Mesendoderm (in vitro differentiated cells): Measurements from ENCODE around the gene CABP4.
A peak's percentile ranks its signal among the peaks of the same experiment; 100 is the strongest.

Experiments
- DNase-seq: peaks from one replicate; pipeline ENCODE4 v3.0.0; 2013
- H2AK5ac ChIP-seq: 2 replicates; pipeline ENCODE4 v1.6.1; 2013; ENCODE audit warnings: low read length, inconsistent platforms
- H2BK120ac ChIP-seq: 2 replicates; pipeline ENCODE4 v1.6.1; 2013; ENCODE audit warnings: low read depth, mild to moderate bottlenecking, low read length, moderate library complexity, mixed read lengths
- H2BK15ac ChIP-seq: replicated peaks from 2 replicates; pipeline ENCODE4 v1.6.1; 2013; ENCODE audit warnings: low read depth, mild to moderate bottlenecking, moderate library complexity
- H2BK5ac ChIP-seq: 2 replicates; pipeline ENCODE4 v1.6.1; 2013; ENCODE audit warnings: low read length, inconsistent platforms
- H3K18ac ChIP-seq: 2 replicates; pipeline ENCODE4 v1.6.1; 2013; ENCODE audit warnings: mild to moderate bottlenecking, low read length, mixed read lengths
- H3K23ac ChIP-seq: one replicate; pipeline ENCODE4 v1.6.1; 2013; ENCODE audit warnings: low read length
- H3K27ac ChIP-seq: 2 replicates; pipeline ENCODE4 v1.5.1; 2013; ENCODE audit warnings: low read depth, mild to moderate bottlenecking, inconsistent platforms, low read length, moderate library complexity
- H3K27me3 ChIP-seq: 2 replicates; pipeline ENCODE4 v1.6.1; 2013; ENCODE audit warnings: low read length, control low read depth, mild to moderate bottlenecking, inconsistent platforms; ENCODE audit not compliant: insufficient read depth, poor library complexity
- H3K36me3 ChIP-seq: 2 replicates; pipeline ENCODE4 v1.6.1; 2013; ENCODE audit warnings: low read length, inconsistent platforms; ENCODE audit not compliant: control insufficient read depth, insufficient read depth
- H3K4ac ChIP-seq: one replicate; pipeline ENCODE4 v1.6.1; 2013; ENCODE audit warnings: low read depth, mild to moderate bottlenecking, low read length, moderate library complexity
- H3K4me1 ChIP-seq: 2 replicates; pipeline ENCODE4 v1.6.1; 2013; ENCODE audit warnings: low read depth, low read length, inconsistent platforms; ENCODE audit not compliant: control insufficient read depth
- H3K4me2 ChIP-seq: 2 replicates; pipeline ENCODE4 v1.6.1; 2013; ENCODE audit warnings: low read length
- H3K4me3 ChIP-seq: 2 replicates; pipeline ENCODE4 v1.5.1; 2013; ENCODE audit warnings: mild to moderate bottlenecking, low read length
- H3K56ac ChIP-seq: one replicate; pipeline ENCODE4 v1.6.1; 2013; ENCODE audit warnings: low read length
- H3K79me1 ChIP-seq: 2 replicates; pipeline ENCODE4 v1.6.1; 2013; ENCODE audit warnings: low read length, inconsistent platforms
- H3K79me2 ChIP-seq: 2 replicates; pipeline ENCODE4 v1.6.1; 2013; ENCODE audit warnings: mild to moderate bottlenecking, low read length; ENCODE audit not compliant: control insufficient read depth, insufficient read depth
- H3K9ac ChIP-seq: 2 replicates; pipeline ENCODE4 v1.6.1; 2013; ENCODE audit warnings: low read length, inconsistent platforms
- H4K5ac ChIP-seq: one replicate; pipeline ENCODE4 v1.6.1; 2013; ENCODE audit warnings: low read length
- H4K8ac ChIP-seq: one replicate; pipeline ENCODE4 v1.6.1; 2013; ENCODE audit warnings: low read depth, mild to moderate bottlenecking, control low read depth, low read length, moderate library complexity
- WGBS: extraction: QIAGEN DNeasy Blood & Tissue Kit; methylation state at CpG from one replicate; pipeline ENCODE4 v1.1.7; 2013; ENCODE audit warnings: low lambda C conversion rate, missing lambda C conversion rate; ENCODE audit not compliant: insufficient coverage; ENCODE audit errors: extremely low coverage; 5-methylcytosine and 5-hydroxymethylcytosine counted together

The CABP4 gene

GRCh38 chr11:67441098-67441563 lies 14.0 kb upstream of the CABP4 start:
- Histone ChIP-seq H3K79me1 (no peaks in the 10 kb centered on the region), H2AK5ac (no peak overlapping the region), H3K4ac (no peak overlapping the region), H2BK15ac (no peak overlapping the region), H3K4me1 (peaks cover 2% of the 10 kb centered on the region), H3K79me2 (no peaks in the 10 kb centered on the region), H3K23ac (no peak overlapping the region), H3K27me3 (no peaks in the 10 kb centered on the region), H3K18ac (no peak overlapping the region), H3K56ac (no peak overlapping the region), H4K8ac (no peak overlapping the region), H3K4me3 (no peak overlapping the region), H2BK120ac (no peak overlapping the region), H2BK5ac (no peak overlapping the region), H4K5ac (no peak overlapping the region), H3K27ac (no peak overlapping the region), H3K4me2 (no peak overlapping the region), H3K9ac (no peak overlapping the region), H3K36me3 (no peaks in the 10 kb centered on the region)
- no peak for DNase-seq
- no CpG with 5 or more reads among the region's 21 CpGs for WGBS

- H3K79me1 ChIP-seq: no peaks in the 10 kb centered on the region
- H3K4ac ChIP-seq: no peak overlapping the region
- no peaks in the 10 kb centered on the region for H3K36me3 ChIP-seq
- H2BK15ac ChIP-seq: no peak overlapping the region
- no peak overlapping the region for H3K4me3 ChIP-seq
- H3K79me2 ChIP-seq: no peaks in the 10 kb centered on the region
- no CpG with 5 or more reads among the region's 28 CpGs for WGBS
- no peak overlapping the region for H3K27ac ChIP-seq
- no peak overlapping the region for H2BK120ac ChIP-seq
- no peaks in the 10 kb centered on the region for H3K27me3 ChIP-seq
- no peak overlapping the region for H3K18ac ChIP-seq
- no peak overlapping the region for H3K9ac ChIP-seq
- H2BK5ac ChIP-seq: no peak overlapping the region
- no peak overlapping the region for H3K23ac ChIP-seq
- no peak overlapping the region for H3K56ac ChIP-seq
- H3K4me2 ChIP-seq: no peak overlapping the region
- no peak overlapping the region for H4K8ac ChIP-seq
- H3K4me1 ChIP-seq: no peaks in the 10 kb centered on the region
- no peak overlapping the region for H4K5ac ChIP-seq
- DNase-seq: no peak
- H2AK5ac ChIP-seq: no peak overlapping the region
Measured at GRCh38 chr11:67441731-67442351, 13.3 kb upstream of the CABP4 start.

- no peak overlapping the region for H3K27ac ChIP-seq
Measured at GRCh38 chr11:67442504-67443404, 12.4 kb upstream of the CABP4 start.

GRCh38 chr11:67445515-67445914 lies 9.6 kb upstream of the CABP4 start:
- H3K4ac ChIP-seq: no peak overlapping the region
- no peaks in the 10 kb centered on the region for H3K4me1 ChIP-seq
- H3K27me3 ChIP-seq: no peaks in the 10 kb centered on the region
- H2BK5ac ChIP-seq: no peak overlapping the region
- no peak overlapping the region for H3K4me2 ChIP-seq
- no peaks in the 10 kb centered on the region for H3K36me3 ChIP-seq
- no peak overlapping the region for H3K23ac ChIP-seq
- no peak overlapping the region for H3K9ac ChIP-seq
- H2BK120ac ChIP-seq: no peak overlapping the region
- DNase-seq: no peak
- no peak overlapping the region for H2BK15ac ChIP-seq
- WGBS: no CpG with 5 or more reads among the region's 5 CpGs
- H3K56ac ChIP-seq: no peak overlapping the region
- no peaks in the 10 kb centered on the region for H3K79me1 ChIP-seq
- H4K5ac ChIP-seq: no peak overlapping the region
- H3K79me2 ChIP-seq: no peaks in the 10 kb centered on the region
- H2AK5ac ChIP-seq: no peak overlapping the region
- no peak overlapping the region for H4K8ac ChIP-seq
- H3K4me3 ChIP-seq: no peak overlapping the region
- no peak overlapping the region for H3K27ac ChIP-seq
- H3K18ac ChIP-seq: no peak overlapping the region

More at GRCh38 chr11:67442504-67443404, 12.4 kb upstream of the CABP4 start:
- Histone ChIP-seq H2AK5ac (no peak overlapping the region), H3K79me2 (no peaks in the 10 kb centered on the region), H3K79me1 (no peaks in the 10 kb centered on the region), H4K8ac (no peak overlapping the region), H3K36me3 (no peaks in the 10 kb centered on the region), H2BK120ac (no peak overlapping the region), H3K4me2 (peak overlapping the region; percentile 22), H3K23ac (peak overlapping the region; percentile 7), H3K4ac (peak overlapping the region; percentile 76), H3K4me1 (no peaks in the 10 kb centered on the region), H3K18ac (peak overlapping the region; percentile 61), H3K27me3 (no peaks in the 10 kb centered on the region), H3K9ac (peak overlapping the region; percentile 94), H4K5ac (no peak overlapping the region), H3K4me3 (peak overlapping the region; percentile 79), H2BK5ac (no peak overlapping the region), H2BK15ac (no peak overlapping the region), H3K56ac (peak overlapping the region; percentile 91)
- WGBS: no CpG with 5 or more reads among the region's 45 CpGs
- DNase-seq: peak; percentile 24

GRCh38 chr11:67448220-67448609 lies 6.9 kb upstream of the CABP4 start:
- H3K23ac ChIP-seq: no peak overlapping the region
- no peak overlapping the region for H2BK120ac ChIP-seq
- no peak overlapping the region for H3K4me3 ChIP-seq
- no peaks in the 10 kb centered on the region for H3K27me3 ChIP-seq
- H3K4me2 ChIP-seq: no peak overlapping the region
- H3K79me2 ChIP-seq: no peaks in the 10 kb centered on the region
- no peaks in the 10 kb centered on the region for H3K4me1 ChIP-seq
- H3K36me3 ChIP-seq: no peaks in the 10 kb centered on the region
- no peak overlapping the region for H4K5ac ChIP-seq
- H3K79me1 ChIP-seq: no peaks in the 10 kb centered on the region
- no peak for DNase-seq
- no peak overlapping the region for H3K4ac ChIP-seq
- H2BK5ac ChIP-seq: no peak overlapping the region
- no peak overlapping the region for H3K56ac ChIP-seq
- no CpG with 5 or more reads among the region's 7 CpGs for WGBS
- H2BK15ac ChIP-seq: no peak overlapping the region
- H4K8ac ChIP-seq: no peak overlapping the region
- H2AK5ac ChIP-seq: no peak overlapping the region
- H3K18ac ChIP-seq: no peak overlapping the region
- H3K27ac ChIP-seq: no peak overlapping the region
- H3K9ac ChIP-seq: no peak overlapping the region
